H1 (cell line): ENCODE measurements around the gene SLC39A13. TPM values are rescaled to one million over a fixed set of nuclear protein-coding genes. Genes with fewer than 3 reads are reported as not detected.

Experiments
- CTCF ChIA-PET: fragments of 300-600 bp; sonication (Branson Sonifier 250); formaldehyde crosslinking; loops from one replicate; lab custom pipeline; 2021; ENCODE audit not compliant: partially characterized antibody; lab: Charles Lee
- POLR2A ChIA-PET: fragments of 300-600 bp; sonication (Branson Sonifier 250); formaldehyde crosslinking; loops from one replicate; lab custom pipeline; 2021; ENCODE audit warnings: inconsistent platforms; ENCODE audit not compliant: partially characterized antibody; lab: Charles Lee
- DNase-seq, 2 experiments: peaks; one replicate each; pipeline versions ENCODE4 v3.0.0 to v3.0.0-alpha.2; 2010 to 2022; ENCODE audit warnings: low spot score in 2 of 2, low read depth in 1 of 2, mixed read lengths in 1 of 2
- FAIRE-seq: peaks from 2 replicates; lab custom pipeline; 2011; peaks lifted over from hg19 to GRCh38; lab: Jason Lieb, UNC
- H2AFZ ChIP-seq: 2 replicates; pipeline ENCODE4 v1.8.1; 2012; ENCODE audit warnings: low read length, inconsistent platforms
- H2AK5ac ChIP-seq: 2 replicates; pipeline ENCODE4 v1.6.1; 2013; ENCODE audit warnings: low read depth, low read length
- H2BK120ac ChIP-seq: replicated peaks from 2 replicates; pipeline ENCODE3; 2013; ENCODE audit warnings: low read depth, low read length, inconsistent platforms
- H2BK12ac ChIP-seq: 2 replicates; pipeline ENCODE4 v1.6.1; 2013; ENCODE audit warnings: low read depth, low read length
- H2BK15ac ChIP-seq: 2 replicates; pipeline ENCODE4 v1.6.1; 2013; ENCODE audit warnings: low read length
- H2BK20ac ChIP-seq: 2 replicates; pipeline ENCODE4 v1.6.1; 2013; ENCODE audit warnings: low read length
- H2BK5ac ChIP-seq: 2 replicates; pipeline ENCODE4 v1.6.1; 2013; ENCODE audit warnings: low read depth, low read length
- H3K14ac ChIP-seq: 2 replicates; pipeline ENCODE4 v1.6.1; 2013; ENCODE audit warnings: inconsistent platforms; ENCODE audit not compliant: insufficient read length
- H3K18ac ChIP-seq: 2 replicates; pipeline ENCODE4 v1.6.1; 2013; ENCODE audit warnings: low read length; ENCODE audit errors: extremely low read depth
- H3K23ac ChIP-seq: 2 replicates; pipeline ENCODE4 v1.6.1; 2013; ENCODE audit warnings: inconsistent platforms; ENCODE audit not compliant: insufficient read length
- H3K23me2 ChIP-seq: 2 replicates; pipeline ENCODE4 v1.6.1; 2013; ENCODE audit warnings: low read depth, low read length
- H3K27ac ChIP-seq: 2 replicates; pipeline ENCODE4 v1.6.1; 2011; ENCODE audit warnings: low read depth, low read length, inconsistent platforms
- H3K27me3 ChIP-seq, 4 experiments: replicated peaks in 1 of 4; 1 replicate in 1 of 4; 2 replicates in 3 of 4; pipeline versions ENCODE4 v1.6.1 to v1.8.1; 2011 to 2013; ENCODE audit warnings: low read length in 3 of 4, mild to moderate bottlenecking in 3 of 4, inconsistent platforms in 2 of 4, mixed read lengths in 2 of 4, moderate library complexity in 1 of 4; ENCODE audit not compliant: control insufficient read depth in 3 of 4, insufficient read depth in 3 of 4; ENCODE audit errors: extremely low read depth in 1 of 4
- H3K36me3 ChIP-seq, 4 experiments: 2 replicates each; pipeline versions ENCODE4 v1.6.1 to v1.8.1; 2011 to 2013; ENCODE audit warnings: mild to moderate bottlenecking in 4 of 4, low read length in 3 of 4, moderate library complexity in 2 of 4, control low read depth in 1 of 4, inconsistent platforms in 1 of 4; ENCODE audit not compliant: insufficient read depth in 4 of 4, control insufficient read depth in 2 of 4
- H3K4ac ChIP-seq: replicated peaks from 2 replicates; pipeline ENCODE3; 2013; ENCODE audit warnings: low read length, low read depth, mixed read lengths, inconsistent platforms; ENCODE audit not compliant: insufficient read length
- H3K4me1 ChIP-seq, 4 experiments: replicated peaks in 1 of 4; 1 replicate in 1 of 4; 2 replicates in 3 of 4; pipeline versions ENCODE4 v1.6.1 to v1.8.1; 2011 to 2013; ENCODE audit warnings: low read length in 3 of 4, inconsistent platforms in 2 of 4, mixed read lengths in 1 of 4; ENCODE audit not compliant: insufficient read depth in 4 of 4, control insufficient read depth in 3 of 4
- H3K4me2 ChIP-seq, 2 experiments: 2 replicates each; pipeline versions ENCODE4 v1.6.1 to v1.8.1; 2011 to 2013; ENCODE audit warnings: low read depth in 2 of 2, low read length in 2 of 2, control low read depth in 1 of 2, inconsistent platforms in 1 of 2, mild to moderate bottlenecking in 1 of 2; ENCODE audit not compliant: insufficient read depth in 1 of 2
- H3K4me3 ChIP-seq, 4 experiments: fragments of 200-600, 300-600 bp in 1 of 4; sonication (generic), shearing (Covaris generic), sonication (Bioruptor Twin) in 1 of 4; 2 replicates each; pipeline versions ENCODE4 v1.5.1 to v1.8.1; 2011 to 2016; ENCODE audit warnings: low read length in 4 of 4, low read depth in 3 of 4, control low read depth in 2 of 4, inconsistent platforms in 2 of 4, mild to moderate bottlenecking in 2 of 4, mixed read lengths in 1 of 4, moderate library complexity in 1 of 4; ENCODE audit not compliant: insufficient read depth in 2 of 4; ENCODE audit errors: extremely low read depth in 1 of 4
- H3K56ac ChIP-seq: replicated peaks from 2 replicates; pipeline ENCODE3; 2013; ENCODE audit warnings: low read depth, mild to moderate bottlenecking, mixed read lengths, low read length, inconsistent platforms; ENCODE audit not compliant: insufficient read length
- H3K79me1 ChIP-seq: 2 replicates; pipeline ENCODE4 v1.6.1; 2013; ENCODE audit warnings: low read depth, low read length, control low read depth
- H3K79me2 ChIP-seq, 2 experiments: 2 replicates each; pipeline versions ENCODE4 v1.6.1 to v1.8.1; 2012 to 2013; ENCODE audit warnings: low read length in 2 of 2, mild to moderate bottlenecking in 2 of 2, inconsistent platforms in 1 of 2; ENCODE audit not compliant: insufficient read depth in 2 of 2, control insufficient read depth in 1 of 2
- H3K9ac ChIP-seq, 4 experiments: replicated peaks in 1 of 4; 1 replicate in 1 of 4; 2 replicates in 3 of 4; pipeline versions ENCODE4 v1.6.1 to v1.8.1; 2011 to 2013; ENCODE audit warnings: low read depth in 3 of 4, low read length in 3 of 4, control low read depth in 2 of 4, mild to moderate bottlenecking in 2 of 4, moderate library complexity in 2 of 4, inconsistent platforms in 1 of 4; ENCODE audit errors: extremely low read depth in 1 of 4
- H3K9me3 ChIP-seq, 2 experiments: 2 replicates each; pipeline versions ENCODE4 v1.6.1 to v1.8.1; 2012 to 2013; ENCODE audit warnings: mild to moderate bottlenecking in 2 of 2, moderate library complexity in 2 of 2, control low read depth in 1 of 2, inconsistent platforms in 1 of 2, low read depth in 1 of 2, low read length in 1 of 2, mixed read lengths in 1 of 2; ENCODE audit not compliant: insufficient read depth in 2 of 2
- H4K20me1 ChIP-seq, 2 experiments: replicated peaks in 1 of 2; 2 replicates each; pipeline versions ENCODE3 to v1.8.1; 2011 to 2013; ENCODE audit warnings: inconsistent platforms in 2 of 2, low read length in 2 of 2, mild to moderate bottlenecking in 1 of 2; ENCODE audit not compliant: insufficient read depth in 2 of 2, control insufficient read depth in 1 of 2
- H4K5ac ChIP-seq: 2 replicates; pipeline ENCODE4 v1.6.1; 2013; ENCODE audit warnings: low read length, low read depth, mixed read lengths, inconsistent platforms; ENCODE audit not compliant: insufficient read length
- H4K8ac ChIP-seq: 2 replicates; pipeline ENCODE4 v1.8.0; 2013; ENCODE audit warnings: mild to moderate bottlenecking, moderate library complexity, low read length, inconsistent platforms; ENCODE audit not compliant: insufficient read depth; ENCODE audit errors: extremely low read depth
- H4K91ac ChIP-seq: replicated peaks from 2 replicates; pipeline ENCODE3; 2013; ENCODE audit warnings: low read length, mixed read lengths, inconsistent platforms; ENCODE audit not compliant: insufficient read length
- BACH1 ChIP-seq: IDR thresholded peaks from 2 replicates; pipeline ENCODE4 v1.6.1; 2012; ENCODE audit warnings: low read length, improper control_type of control experiment
- CBX5 ChIP-seq: fragments of 300-800, 300-1000 bp; sonication (generic); IDR thresholded peaks from 2 replicates; pipeline ENCODE4 v1.7.1; 2016; ENCODE audit warnings: antibody characterized with exemption, low read length, low read depth
- CTCF ChIP-seq, 3 experiments: IDR thresholded peaks; 1 replicate in 2 of 3; 2 replicates in 1 of 3; pipeline versions ENCODE4 v1.5.1 to v1.6.1; 2011; ENCODE audit warnings: low read length in 3 of 3, mild to moderate bottlenecking in 3 of 3, inconsistent platforms in 2 of 3, low read depth in 1 of 3, moderate library complexity in 1 of 3; ENCODE audit not compliant: insufficient read depth in 1 of 3; ENCODE audit errors: control extremely low read depth in 1 of 3
- POLR2A ChIP-seq, 2 experiments: IDR thresholded peaks; 1 replicate in 1 of 2; 2 replicates in 1 of 2; pipeline ENCODE4 v1.6.1; 2011; ENCODE audit warnings: low read depth in 2 of 2, low read length in 2 of 2, mild to moderate bottlenecking in 2 of 2; ENCODE audit errors: control extremely low read depth in 1 of 2
- WGBS, 2 experiments: shearing (Covaris generic) in 1 of 2; methylation state at CpG; one replicate each; pipeline versions ENCODE4 v1.1.6 to v1.1.7; 2013 to 2015; ENCODE audit warnings: low lambda C conversion rate in 2 of 2, mixed read lengths in 2 of 2, inconsistent platforms in 1 of 2, low coverage in 1 of 2, missing lambda C conversion rate in 1 of 2; ENCODE audit not compliant: insufficient replicate concordance in 2 of 2, insufficient coverage in 1 of 2, insufficient read length in 1 of 2; ENCODE audit errors: extremely low coverage in 1 of 2, missing lambda C conversion rate in 1 of 2; 5-methylcytosine and 5-hydroxymethylcytosine counted together
- polyA plus RNA-seq, 7 experiments: library from polyadenylated mRNA; depleted of rRNA in 3 of 7; stranded (reverse) in 5 of 7; unstranded in 2 of 7; fragments of >200 nt in 5 of 7; fragments of 200-250 nt in 2 of 7; gene quantifications; 1 replicate in 5 of 7; 2 replicates in 1 of 7; 4 replicates in 1 of 7; pipeline versions ENCODE4 v1.2.1 to v1.2.3, GENCODE V29; 2011 to 2013; ENCODE audit warnings: missing spikeins in 2 of 7, mixed read lengths in 2 of 7
- total RNA-seq: library from RNA; stranded (reverse); fragmentation: NEBNext Ultra II Directional; extraction: Animal tissue kit (Norgen Biotek cat#: 25700); gene quantifications from 2 replicates; pipeline ENCODE4 v1.2.1, GENCODE V29; 2021

SLC39A13 gene
- total and polyA plus RNA-seq, 2 of the 8 experiments (the other 6 are each of a cell fraction or from before 2014, with no cell fraction given) = 23.2 to 30.0 TPM

GRCh38 chr11:47361419-47361818 is 47.0 kb upstream of the SLC39A13 start:
- H4K5ac ChIP-seq = no peak overlapping the region
- no peak overlapping the region for H4K8ac ChIP-seq
- no peak overlapping the region for H3K14ac ChIP-seq
- no peaks in the 10 kb centered on the region for H3K27me3 ChIP-seq
- H3K36me3 ChIP-seq = no peaks in the 10 kb centered on the region; a peak in 1 of 8 replicates
- FAIRE-seq (no peak), DNase-seq (no peak)
- H3K27ac ChIP-seq = no peak overlapping the region
- H3K56ac ChIP-seq = no peak overlapping the region
- TF ChIP-seq POLR2A (IDR thresholded peaks at IDR 0.05; ENCODE audit: control extremely low read depth in 1 of 2, low read depth in 2 of 2, low read length in 2 of 2) = no peak
- no peak for TF ChIP-seq CBX5
- TF ChIP-seq CTCF (IDR thresholded peaks at IDR 0.05; ENCODE audit: control extremely low read depth in 1 of 3, insufficient read depth in 1 of 3, low read depth in 1 of 3, low read length in 3 of 3) = peak in 1 of 3 experiments; percentile 1; a peak in 1 of 4 replicates
- TF ChIP-seq BACH1 = no peak
- H2BK12ac ChIP-seq = no peak overlapping the region
- H3K4me2 ChIP-seq = no peak overlapping the region
- H3K23ac ChIP-seq = no peak overlapping the region
- peaks cover 0 to 2% of the 10 kb centered on the region in 2 experiments; a peak in 1 of 4 replicates for H3K9me3 ChIP-seq
- no peak overlapping the region for H2BK5ac ChIP-seq
- ChIA-PET POLR2A (interaction anchor here (0.7 kb wide), 1 partner anchor 492 kb away, joined by 5 read pairs; no protein-coding TSS in a partner anchor), CTCF (interaction anchor here (0.6 to 2.3 kb wide), 7 partner anchors 11 to 235 kb away, joined by 3 to 7 read pairs (median 5); no protein-coding TSS in a partner anchor)
- H3K79me2 ChIP-seq = no peaks in the 10 kb centered on the region
- 0 out of 2 replicates have a peak, but pooled peaks cover 2% of the 10 kb centered on the region for H3K79me1 ChIP-seq
- H2AFZ ChIP-seq = no peak overlapping the region
- H2AK5ac ChIP-seq = no peak overlapping the region
- peaks cover 11% of the 10 kb centered on the region for H3K23me2 ChIP-seq
- H3K9ac ChIP-seq = no peak overlapping the region
- no peaks in the 10 kb centered on the region for H3K4me1 ChIP-seq
- H3K4ac ChIP-seq = no peak overlapping the region
- no peak overlapping the region for H2BK120ac ChIP-seq
- WGBS, 2 experiments = 94% methylated on average over 13 of the region's 13 CpGs; no CpG with 5 or more reads in 1 of the 2 experiments
- H4K20me1 ChIP-seq = peaks cover 0 to 5% of the 10 kb centered on the region in 2 experiments
- no peak overlapping the region for H2BK15ac ChIP-seq
- no peak overlapping the region for H4K91ac ChIP-seq
- H3K4me3 ChIP-seq = no peak overlapping the region
- H2BK20ac ChIP-seq = no peak overlapping the region
- no peak overlapping the region for H3K18ac ChIP-seq
